HG03439 (cell line): ENCODE results near the gene CNTN5.

Experiments
- ATAC-seq: cut with Tn5 transposase; IDR thresholded peaks from one replicate; pipeline ENCODE4 v1.9.1; 2021; ENCODE audit warnings: mild to moderate bottlenecking, moderate library complexity; ENCODE audit not compliant: unreplicated experiment

CNTN5 gene

GRCh38 chr11:99162819-99163218 lies 142.1 kb downstream of the CNTN5 start:
- ATAC-seq, result no peak

- no peak for ATAC-seq
Measured at GRCh38 chr11:99170591-99170990, 149.8 kb downstream of the CNTN5 start.

GRCh38 chr11:99171330-99171729 lies 150.6 kb downstream of the CNTN5 start:
- ATAC-seq, result no peak

GRCh38 chr11:99176430-99176829 lies 155.7 kb downstream of the CNTN5 start:
- no peak for ATAC-seq

- no peak for ATAC-seq
Measured at GRCh38 chr11:99177446-99177845, 156.7 kb downstream of the CNTN5 start.

- no peak for ATAC-seq
Measured at GRCh38 chr11:99184146-99184545, 163.4 kb downstream of the CNTN5 start.

GRCh38 chr11:99188221-99188620 lies 167.5 kb downstream of the CNTN5 start:
- ATAC-seq, result no peak

GRCh38 chr11:99192716-99193115 lies 172.0 kb downstream of the CNTN5 start:
- no peak for ATAC-seq

- no peak for ATAC-seq
Measured at GRCh38 chr11:99197477-99197876, 176.7 kb downstream of the CNTN5 start.

GRCh38 chr11:99198215-99198614 lies 177.5 kb downstream of the CNTN5 start:
- ATAC-seq, result no peak

- no peak for ATAC-seq
Measured at GRCh38 chr11:99199341-99199740, 178.6 kb downstream of the CNTN5 start.

GRCh38 chr11:99200720-99201119 lies 180.0 kb downstream of the CNTN5 start:
- no peak for ATAC-seq

GRCh38 chr11:99208813-99209212 lies 188.1 kb downstream of the CNTN5 start:
- no peak for ATAC-seq

GRCh38 chr11:99229544-99229943 lies 208.8 kb downstream of the CNTN5 start:
- ATAC-seq, result no peak

GRCh38 chr11:99234534-99234933 lies 213.8 kb downstream of the CNTN5 start:
- no peak for ATAC-seq

GRCh38 chr11:99238401-99238800 lies 217.7 kb downstream of the CNTN5 start:
- no peak for ATAC-seq

- ATAC-seq, result no peak
Measured at GRCh38 chr11:99240192-99241030, 219.7 kb downstream of the CNTN5 start.

- ATAC-seq, result no peak
Measured at GRCh38 chr11:99241066-99241465, 220.3 kb downstream of the CNTN5 start.

GRCh38 chr11:99244613-99245012 lies 223.9 kb downstream of the CNTN5 start:
- no peak for ATAC-seq

GRCh38 chr11:99246199-99246598 lies 225.4 kb downstream of the CNTN5 start:
- no peak for ATAC-seq

- ATAC-seq, result no peak
Measured at GRCh38 chr11:99256614-99257013, 235.9 kb downstream of the CNTN5 start.

- no peak for ATAC-seq
Measured at GRCh38 chr11:99257131-99257530, 236.4 kb downstream of the CNTN5 start.

GRCh38 chr11:99260696-99261095 lies 239.9 kb downstream of the CNTN5 start:
- no peak for ATAC-seq
